Gastroesophageal sphincter (tissue), 3 donors: Measurements from ENCODE around the gene ARHGEF17.

Source experiments
- CTCF ChIP-seq, 4 experiments: fragments of 200-600 bp in 2 of 4; fragments of 450-650 bp in 2 of 4; sonication (generic) in 1 of 4; IDR thresholded peaks; one replicate each; pipeline ENCODE4 v1.5.1; 2017 to 2019; ENCODE audit warnings: antibody characterized with exemption in 4 of 4, mild to moderate bottlenecking in 2 of 4, moderate library complexity in 2 of 4
- EP300 ChIP-seq: sonication (generic); formaldehyde crosslinking; IDR thresholded peaks from one replicate; pipeline ENCODE4 v1.6.1; 2017; ENCODE audit warnings: antibody characterized with exemption, mild to moderate bottlenecking
- POLR2A ChIP-seq, 2 donors: fragments of 450-650 bp; IDR thresholded peaks; one replicate each; pipeline ENCODE4 v1.6.1; 2017; ENCODE audit warnings: antibody characterized with exemption in 2 of 2, mild to moderate bottlenecking in 2 of 2, moderate library complexity in 1 of 2
- POLR2AphosphoS5 ChIP-seq: sonication (generic); formaldehyde crosslinking; IDR thresholded peaks from one replicate; pipeline ENCODE4 v1.6.1; 2017; ENCODE audit warnings: antibody characterized with exemption

- TF ChIP-seq POLR2A (IDR thresholded peaks at IDR 0.05) (no peak), CTCF (IDR thresholded peaks at IDR 0.05) (no peak), POLR2AphosphoS5 (no peak), EP300 (no peak)
Measured at GRCh38 chr11:73386546-73386945, 78.5 kb downstream of the ARHGEF17 start.
